Panc1 (cell line): ENCODE data around the gene THAP4. TPM values are rescaled to one million over a fixed set of nuclear protein-coding genes. Genes with fewer than 3 reads are reported as not detected.
A peak's percentile ranks its signal among the peaks of the same experiment; 100 is the strongest.

ENCODE experiments used
- ATAC-seq: fragments of 200-7000 bp; cut with Tn5 transposase; 2 replicates; pipeline ENCODE4 v1.9.1; 2020; ENCODE audit warnings: mild to moderate bottlenecking, moderate library complexity
- BruUV-seq: library from RNA; stranded (reverse); fragments of 400-500 nt; replicated peaks from 2 replicates; lab custom pipeline; 2021; lab: Mats Ljungman, UMichigan
- CTCF ChIA-PET: fragments of 300-600 bp; sonication (Branson Sonifier 250); formaldehyde crosslinking; loops from one replicate; lab custom pipeline; 2022; ENCODE audit warnings: antibody characterized with exemption; lab: Charles Lee
- POLR2A ChIA-PET: fragments of 300-600 bp; sonication (Branson Sonifier 250); formaldehyde crosslinking; loops from one replicate; lab custom pipeline; 2022; ENCODE audit warnings: antibody characterized with exemption; lab: Charles Lee
- DNase-seq: peaks from one replicate; pipeline ENCODE4 v3.0.0-alpha.2; 2010; ENCODE audit warnings: low read depth, low spot score
- H3K27ac ChIP-seq: 2 replicates; pipeline ENCODE4 v1.5.1; 2011; ENCODE audit warnings: mild to moderate bottlenecking, low read length, inconsistent platforms
- H3K27me3 ChIP-seq: fragments of 200-500 bp; sonication (Bioruptor generic); 2 replicates; pipeline ENCODE4 v1.6.0; 2014; ENCODE audit warnings: low read length, inconsistent platforms; ENCODE audit not compliant: control insufficient read depth, insufficient read depth
- H3K36me3 ChIP-seq: fragments of 200-500 bp; sonication (Bioruptor generic); 2 replicates; pipeline ENCODE4 v1.5.1; 2014; ENCODE audit warnings: inconsistent platforms, mild to moderate bottlenecking, low read length, moderate library complexity; ENCODE audit not compliant: control insufficient read depth, insufficient read depth
- H3K4me1 ChIP-seq: 2 replicates; pipeline ENCODE4 v1.5.1; 2011; ENCODE audit warnings: inconsistent platforms, mild to moderate bottlenecking, low read length, moderate library complexity; ENCODE audit not compliant: control insufficient read depth, insufficient read depth
- H3K4me3 ChIP-seq, 2 experiments: 2 replicates each; pipeline ENCODE4 v1.5.1; 2011 to 2012; ENCODE audit warnings: low read depth in 2 of 2, low read length in 2 of 2, mild to moderate bottlenecking in 2 of 2, inconsistent platforms in 1 of 2, moderate library complexity in 1 of 2
- H3K9me3 ChIP-seq: fragments of 200-500 bp; sonication (Bioruptor generic); 2 replicates; pipeline ENCODE4 v1.5.1; 2014; ENCODE audit warnings: low read depth, mild to moderate bottlenecking, inconsistent platforms, low read length, moderate library complexity; ENCODE audit not compliant: control insufficient read depth, insufficient read depth
- POLR2AphosphoS5 ChIP-seq: IDR thresholded peaks from 2 replicates; pipeline ENCODE4 v1.6.1; 2012; ENCODE audit warnings: mild to moderate bottlenecking, low read depth, low read length, moderate library complexity
- SIN3A ChIP-seq: IDR thresholded peaks from 2 replicates; pipeline ENCODE4 v1.6.1; 2012; ENCODE audit warnings: low read depth, mild to moderate bottlenecking, low read length, moderate library complexity, borderline replicate concordance; ENCODE audit not compliant: insufficient read depth
- TCF7L2 ChIP-seq: IDR thresholded peaks from 2 replicates; pipeline ENCODE4 v1.6.1; 2011; ENCODE audit warnings: mild to moderate bottlenecking, low read depth, low read length, inconsistent platforms
- in situ Hi-C: cut with HindIII; loops from 2 replicates; pipeline ENCODE4 v1.10.0; 2016; ENCODE audit warnings: low sequenced_read_pairs, low pct_unique_long_range_greater_than_20kb
- intact Hi-C: fragments of 100-400 bp; cut with micrococcal nuclease; formaldehyde crosslinking; loops from one replicate; pipeline ENCODE4 v1.10.0; 2022; ENCODE audit not compliant: unreplicated experiment
- total RNA-seq: library from RNA; stranded (reverse); gene quantifications from one replicate; pipeline ENCODE4 v1.2.1, GENCODE V29; 2021; ENCODE audit not compliant: unreplicated experiment
- TF ChIP-seq, protein P1 (sequence below), 2 experiments: IDR thresholded peaks; 2 replicates each; pipeline ENCODE4 v1.6.1; 2011 to 2012; ENCODE audit warnings: low read depth in 2 of 2, control low read depth in 1 of 2, low read length in 1 of 2, mild to moderate bottlenecking in 1 of 2, moderate library complexity in 1 of 2; ENCODE audit not compliant: insufficient read depth in 1 of 2
- TF ChIP-seq, protein P2 (sequence below): fragments of 450-650 bp; IDR thresholded peaks from 2 replicates; pipeline ENCODE4 v1.5.1; 2017; ENCODE audit warnings: mild to moderate bottlenecking

Gene THAP4
- total RNA-seq, 1 experiment from 2014 or later, result 77.9 TPM

DNA sequence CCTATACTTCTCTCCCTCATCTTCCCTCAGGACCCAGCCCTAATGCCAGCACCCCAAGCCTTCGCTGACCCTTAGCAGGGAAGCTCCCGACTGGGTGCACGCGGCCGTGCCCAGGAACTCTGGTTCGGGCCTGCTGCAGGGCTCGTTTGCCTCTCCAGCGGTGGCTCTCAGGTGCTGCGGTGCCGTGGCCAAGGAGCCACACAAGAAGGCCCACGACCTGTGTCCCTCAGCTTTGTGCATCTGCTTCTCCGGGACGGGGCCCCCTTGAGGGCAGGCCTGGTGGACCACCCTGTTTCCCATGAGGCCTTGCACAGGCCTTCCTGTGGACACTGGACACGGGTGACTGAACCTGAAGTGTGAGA, 60.7 kb downstream of the THAP4 start:
- CTCF ChIA-PET, result no interaction called here

DNA sequence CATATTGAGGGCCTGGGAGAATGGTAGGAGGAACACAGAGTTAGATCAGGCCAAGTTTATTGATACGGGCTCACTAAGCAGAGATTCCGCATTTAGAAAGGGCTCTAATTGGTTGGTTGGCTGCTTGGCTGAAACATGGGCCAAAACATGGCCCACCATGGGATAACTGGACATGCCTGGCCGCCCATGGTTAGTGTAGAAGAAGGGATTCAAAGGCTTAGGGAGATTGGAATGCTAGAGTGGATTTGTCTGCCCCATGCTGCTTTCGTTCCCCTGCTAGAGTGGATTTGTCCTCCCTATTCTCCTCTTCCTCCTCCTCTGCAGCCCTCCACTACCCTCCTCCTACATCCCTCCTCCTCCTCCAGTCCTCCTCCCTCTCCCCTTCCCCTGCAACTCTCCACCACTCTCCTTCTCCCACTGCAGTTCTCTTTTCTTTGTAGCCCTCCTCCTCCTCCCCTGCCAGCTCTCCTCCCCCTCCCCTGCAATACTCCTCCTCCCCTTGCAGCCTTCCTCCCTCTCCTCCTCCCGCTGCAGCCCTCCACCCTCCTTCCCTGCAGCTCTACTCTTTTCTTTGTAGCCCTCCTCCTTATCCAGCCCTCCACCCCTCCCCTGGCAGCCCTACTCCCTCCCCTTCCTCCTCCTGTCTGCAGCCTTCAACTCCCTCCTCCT, 61.2 kb downstream of the THAP4 start:
- Histone ChIP-seq H3K9me3 (no peaks in the 10 kb centered on the region), H3K27me3 (no peaks in the 10 kb centered on the region), H3K27ac (no peak overlapping the region), H3K4me3 (no peak overlapping the region), H3K4me1 (no peaks in the 10 kb centered on the region), H3K36me3 (no peaks in the 10 kb centered on the region)
- intact Hi-C loops (no loop called here), in situ Hi-C loops (no loop called here)
- DNase-seq, result no peak
- ATAC-seq, result no peak
- no TSS peak for BruUV-seq
- ChIA-PET CTCF (no interaction called here), POLR2A (no interaction called here)
- TF ChIP-seq POLR2AphosphoS5, result peak; percentile 50
- TF ChIP-seq, protein P1, sequence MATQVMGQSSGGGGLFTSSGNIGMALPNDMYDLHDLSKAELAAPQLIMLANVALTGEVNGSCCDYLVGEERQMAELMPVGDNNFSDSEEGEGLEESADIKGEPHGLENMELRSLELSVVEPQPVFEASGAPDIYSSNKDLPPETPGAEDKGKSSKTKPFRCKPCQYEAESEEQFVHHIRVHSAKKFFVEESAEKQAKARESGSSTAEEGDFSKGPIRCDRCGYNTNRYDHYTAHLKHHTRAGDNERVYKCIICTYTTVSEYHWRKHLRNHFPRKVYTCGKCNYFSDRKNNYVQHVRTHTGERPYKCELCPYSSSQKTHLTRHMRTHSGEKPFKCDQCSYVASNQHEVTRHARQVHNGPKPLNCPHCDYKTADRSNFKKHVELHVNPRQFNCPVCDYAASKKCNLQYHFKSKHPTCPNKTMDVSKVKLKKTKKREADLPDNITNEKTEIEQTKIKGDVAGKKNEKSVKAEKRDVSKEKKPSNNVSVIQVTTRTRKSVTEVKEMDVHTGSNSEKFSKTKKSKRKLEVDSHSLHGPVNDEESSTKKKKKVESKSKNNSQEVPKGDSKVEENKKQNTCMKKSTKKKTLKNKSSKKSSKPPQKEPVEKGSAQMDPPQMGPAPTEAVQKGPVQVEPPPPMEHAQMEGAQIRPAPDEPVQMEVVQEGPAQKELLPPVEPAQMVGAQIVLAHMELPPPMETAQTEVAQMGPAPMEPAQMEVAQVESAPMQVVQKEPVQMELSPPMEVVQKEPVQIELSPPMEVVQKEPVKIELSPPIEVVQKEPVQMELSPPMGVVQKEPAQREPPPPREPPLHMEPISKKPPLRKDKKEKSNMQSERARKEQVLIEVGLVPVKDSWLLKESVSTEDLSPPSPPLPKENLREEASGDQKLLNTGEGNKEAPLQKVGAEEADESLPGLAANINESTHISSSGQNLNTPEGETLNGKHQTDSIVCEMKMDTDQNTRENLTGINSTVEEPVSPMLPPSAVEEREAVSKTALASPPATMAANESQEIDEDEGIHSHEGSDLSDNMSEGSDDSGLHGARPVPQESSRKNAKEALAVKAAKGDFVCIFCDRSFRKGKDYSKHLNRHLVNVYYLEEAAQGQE (IDR thresholded peaks at IDR 0.05; ENCODE audit: insufficient read depth in 1 of 2, low read depth in 2 of 2, low read length in 1 of 2), result no peak

More for the DNA sequence above, 60.7 kb downstream of the THAP4 start:
- H3K4me3 ChIP-seq, result no peak overlapping the region
- no peaks in the 10 kb centered on the region for H3K36me3 ChIP-seq
- DNase-seq (no peak), ATAC-seq (no peak)
- H3K27ac ChIP-seq, result no peak overlapping the region
- BruUV-seq, result no TSS peak
- POLR2A ChIA-PET, result no interaction called here
- H3K9me3 ChIP-seq, result no peaks in the 10 kb centered on the region
- in situ Hi-C loops, result no loop called here
- intact Hi-C loops, result no loop called here
- H3K27me3 ChIP-seq, result no peaks in the 10 kb centered on the region
- no peaks in the 10 kb centered on the region for H3K4me1 ChIP-seq
- TF ChIP-seq SIN3A, result no peak
- TF ChIP-seq TCF7L2, result no peak
- TF ChIP-seq, protein P1 (IDR thresholded peaks at IDR 0.05; ENCODE audit: insufficient read depth in 1 of 2, low read depth in 2 of 2, low read length in 1 of 2), result no peak
- TF ChIP-seq POLR2AphosphoS5, result no peak
- TF ChIP-seq, protein P2, sequence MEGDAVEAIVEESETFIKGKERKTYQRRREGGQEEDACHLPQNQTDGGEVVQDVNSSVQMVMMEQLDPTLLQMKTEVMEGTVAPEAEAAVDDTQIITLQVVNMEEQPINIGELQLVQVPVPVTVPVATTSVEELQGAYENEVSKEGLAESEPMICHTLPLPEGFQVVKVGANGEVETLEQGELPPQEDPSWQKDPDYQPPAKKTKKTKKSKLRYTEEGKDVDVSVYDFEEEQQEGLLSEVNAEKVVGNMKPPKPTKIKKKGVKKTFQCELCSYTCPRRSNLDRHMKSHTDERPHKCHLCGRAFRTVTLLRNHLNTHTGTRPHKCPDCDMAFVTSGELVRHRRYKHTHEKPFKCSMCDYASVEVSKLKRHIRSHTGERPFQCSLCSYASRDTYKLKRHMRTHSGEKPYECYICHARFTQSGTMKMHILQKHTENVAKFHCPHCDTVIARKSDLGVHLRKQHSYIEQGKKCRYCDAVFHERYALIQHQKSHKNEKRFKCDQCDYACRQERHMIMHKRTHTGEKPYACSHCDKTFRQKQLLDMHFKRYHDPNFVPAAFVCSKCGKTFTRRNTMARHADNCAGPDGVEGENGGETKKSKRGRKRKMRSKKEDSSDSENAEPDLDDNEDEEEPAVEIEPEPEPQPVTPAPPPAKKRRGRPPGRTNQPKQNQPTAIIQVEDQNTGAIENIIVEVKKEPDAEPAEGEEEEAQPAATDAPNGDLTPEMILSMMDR, result no peak
